ENCODE data around the gene POU2AF3.

POU2AF3 gene

GRCh38 chr11:111336062-111336461 lies 37.7 kb downstream of the POU2AF3 start:
- Histone ChIP-seq H3K4me1 (ENCODE audit: control insufficient read depth, insufficient read depth, low read length) (peaks cover 2% of the 10 kb centered on the region), H3K9me3 (ENCODE audit: control insufficient read depth, low read length) (peaks cover 3% of the 10 kb centered on the region), H3K36me3 (ENCODE audit: control insufficient read depth, insufficient read depth, low read length) (no peaks in the 10 kb centered on the region), H3K4me3 (ENCODE audit: insufficient read depth, low read depth, low read length) (no peak overlapping the region), H3K27me3 (ENCODE audit: control insufficient read depth, insufficient read depth, low read length, poor library complexity, severe bottlenecking) (no peaks in the 10 kb centered on the region), H3K27ac (ENCODE audit: insufficient read depth, low read depth, low read length, poor library complexity, severe bottlenecking) (no peak overlapping the region)
- WGBS, 2 experiments = 96 to 98% methylated on average over 2 to 3 of the region's 4 CpGs

- Histone ChIP-seq H3K27me3 (ENCODE audit: control insufficient read depth, insufficient read depth, low read length, poor library complexity, severe bottlenecking) (no peaks in the 10 kb centered on the region), H3K27ac (ENCODE audit: insufficient read depth, low read depth, low read length, poor library complexity, severe bottlenecking) (no peak overlapping the region), H3K9me3 (ENCODE audit: control insufficient read depth, low read length) (peaks cover 3% of the 10 kb centered on the region), H3K4me1 (ENCODE audit: control insufficient read depth, insufficient read depth, low read length) (peaks cover 2% of the 10 kb centered on the region), H3K36me3 (ENCODE audit: control insufficient read depth, insufficient read depth, low read length) (no peaks in the 10 kb centered on the region), H3K4me3 (ENCODE audit: insufficient read depth, low read depth, low read length) (no peak overlapping the region)
- 75 to 85% methylated on average over 2 of the region's 2 CpGs for WGBS, 2 experiments
These were observed 38.4 kb downstream of the POU2AF3 start for GRCh38 chr11:111336582-111337256.

- no peak overlapping the region for H3K4me3 ChIP-seq (ENCODE audit: insufficient read depth, low read depth, low read length)
- no peak overlapping the region for H3K27ac ChIP-seq (ENCODE audit: insufficient read depth, low read depth, low read length, poor library complexity, severe bottlenecking)
- no peaks in the 10 kb centered on the region for H3K36me3 ChIP-seq (ENCODE audit: control insufficient read depth, insufficient read depth, low read length)
- H3K4me1 ChIP-seq (ENCODE audit: control insufficient read depth, insufficient read depth, low read length) = peaks cover 2% of the 10 kb centered on the region
- peaks cover 3% of the 10 kb centered on the region for H3K9me3 ChIP-seq (ENCODE audit: control insufficient read depth, low read length)
- no peaks in the 10 kb centered on the region for H3K27me3 ChIP-seq (ENCODE audit: control insufficient read depth, insufficient read depth, low read length, poor library complexity, severe bottlenecking)
These were observed 41.5 kb downstream of the POU2AF3 start for GRCh38 chr11:111339758-111340388.

GRCh38 chr11:111342329-111342728 lies 44.0 kb downstream of the POU2AF3 start:
- no peak overlapping the region for H3K4me3 ChIP-seq (ENCODE audit: insufficient read depth, low read depth, low read length)
- H3K27ac ChIP-seq (ENCODE audit: insufficient read depth, low read depth, low read length, poor library complexity, severe bottlenecking) = no peak overlapping the region
- H3K36me3 ChIP-seq (ENCODE audit: control insufficient read depth, insufficient read depth, low read length) = no peaks in the 10 kb centered on the region
- WGBS, 2 experiments = 95 to 96% methylated on average over 3 of the region's 3 CpGs
- no peaks in the 10 kb centered on the region for H3K4me1 ChIP-seq (ENCODE audit: control insufficient read depth, insufficient read depth, low read length)
- no peaks in the 10 kb centered on the region for H3K27me3 ChIP-seq (ENCODE audit: control insufficient read depth, insufficient read depth, low read length, poor library complexity, severe bottlenecking)
- peaks cover 3% of the 10 kb centered on the region for H3K9me3 ChIP-seq (ENCODE audit: control insufficient read depth, low read length)

GRCh38 chr11:111344032-111344431 lies 45.7 kb downstream of the POU2AF3 start:
- Histone ChIP-seq H3K27ac (ENCODE audit: insufficient read depth, low read depth, low read length, poor library complexity, severe bottlenecking) (no peak overlapping the region), H3K27me3 (ENCODE audit: control insufficient read depth, insufficient read depth, low read length, poor library complexity, severe bottlenecking) (no peaks in the 10 kb centered on the region), H3K9me3 (ENCODE audit: control insufficient read depth, low read length) (peaks cover 3% of the 10 kb centered on the region), H3K4me1 (ENCODE audit: control insufficient read depth, insufficient read depth, low read length) (no peaks in the 10 kb centered on the region), H3K36me3 (ENCODE audit: control insufficient read depth, insufficient read depth, low read length) (no peaks in the 10 kb centered on the region), H3K4me3 (ENCODE audit: insufficient read depth, low read depth, low read length) (no peak overlapping the region)
- 94 to 97% methylated on average over 3 of the region's 3 CpGs for WGBS, 2 experiments

- Histone ChIP-seq H3K27ac (ENCODE audit: insufficient read depth, low read depth, low read length, poor library complexity, severe bottlenecking) (no peak overlapping the region), H3K4me3 (ENCODE audit: insufficient read depth, low read depth, low read length) (no peak overlapping the region), H3K36me3 (ENCODE audit: control insufficient read depth, insufficient read depth, low read length) (no peaks in the 10 kb centered on the region), H3K4me1 (ENCODE audit: control insufficient read depth, insufficient read depth, low read length) (no peaks in the 10 kb centered on the region), H3K9me3 (ENCODE audit: control insufficient read depth, low read length) (no peaks in the 10 kb centered on the region), H3K27me3 (ENCODE audit: control insufficient read depth, insufficient read depth, low read length, poor library complexity, severe bottlenecking) (no peaks in the 10 kb centered on the region)
- 93 to 98% methylated on average over 5 of the region's 6 CpGs for WGBS, 2 experiments
These were observed 48.8 kb downstream of the POU2AF3 start for GRCh38 chr11:111347002-111347722.

- no peak overlapping the region for H3K27ac ChIP-seq (ENCODE audit: insufficient read depth, low read depth, low read length, poor library complexity, severe bottlenecking)
- 95 to 100% methylated on average over 3 of the region's 3 CpGs for WGBS, 2 experiments
- no peaks in the 10 kb centered on the region for H3K4me1 ChIP-seq (ENCODE audit: control insufficient read depth, insufficient read depth, low read length)
- H3K4me3 ChIP-seq (ENCODE audit: insufficient read depth, low read depth, low read length) = no peak overlapping the region
- H3K36me3 ChIP-seq (ENCODE audit: control insufficient read depth, insufficient read depth, low read length) = no peaks in the 10 kb centered on the region
- no peaks in the 10 kb centered on the region for H3K9me3 ChIP-seq (ENCODE audit: control insufficient read depth, low read length)
- H3K27me3 ChIP-seq (ENCODE audit: control insufficient read depth, insufficient read depth, low read length, poor library complexity, severe bottlenecking) = no peaks in the 10 kb centered on the region
These were observed 49.4 kb downstream of the POU2AF3 start for GRCh38 chr11:111347723-111348115.

- 100% methylated on average over 1 of the region's 3 CpGs; no CpG with 5 or more reads in 1 of the 2 experiments for WGBS, 2 experiments
- no peaks in the 10 kb centered on the region for H3K36me3 ChIP-seq (ENCODE audit: control insufficient read depth, insufficient read depth, low read length)
- H3K27ac ChIP-seq (ENCODE audit: insufficient read depth, low read depth, low read length, poor library complexity, severe bottlenecking) = no peak overlapping the region
- H3K4me3 ChIP-seq (ENCODE audit: insufficient read depth, low read depth, low read length) = no peak overlapping the region
- no peaks in the 10 kb centered on the region for H3K9me3 ChIP-seq (ENCODE audit: control insufficient read depth, low read length)
- no peaks in the 10 kb centered on the region for H3K27me3 ChIP-seq (ENCODE audit: control insufficient read depth, insufficient read depth, low read length, poor library complexity, severe bottlenecking)
- H3K4me1 ChIP-seq (ENCODE audit: control insufficient read depth, insufficient read depth, low read length) = no peaks in the 10 kb centered on the region
These were observed 49.8 kb downstream of the POU2AF3 start for GRCh38 chr11:111348147-111348546.

GRCh38 chr11:111349191-111349695 lies 50.9 kb downstream of the POU2AF3 start:
- no peaks in the 10 kb centered on the region for H3K9me3 ChIP-seq (ENCODE audit: control insufficient read depth, low read length)
- no peaks in the 10 kb centered on the region for H3K36me3 ChIP-seq (ENCODE audit: control insufficient read depth, insufficient read depth, low read length)
- WGBS, 2 experiments = 80 to 95% methylated on average over 1 to 2 of the region's 2 CpGs
- H3K4me1 ChIP-seq (ENCODE audit: control insufficient read depth, insufficient read depth, low read length) = no peaks in the 10 kb centered on the region
- H3K4me3 ChIP-seq (ENCODE audit: insufficient read depth, low read depth, low read length) = no peak overlapping the region
- H3K27ac ChIP-seq (ENCODE audit: insufficient read depth, low read depth, low read length, poor library complexity, severe bottlenecking) = no peak overlapping the region
- H3K27me3 ChIP-seq (ENCODE audit: control insufficient read depth, insufficient read depth, low read length, poor library complexity, severe bottlenecking) = no peaks in the 10 kb centered on the region

- 96 to 100% methylated on average over 1 of the region's 1 CpG for WGBS, 2 experiments
- no peaks in the 10 kb centered on the region for H3K27me3 ChIP-seq (ENCODE audit: control insufficient read depth, insufficient read depth, low read length, poor library complexity, severe bottlenecking)
- H3K4me1 ChIP-seq (ENCODE audit: control insufficient read depth, insufficient read depth, low read length) = no peaks in the 10 kb centered on the region
These were observed 52.5 kb downstream of the POU2AF3 start for GRCh38 chr11:111350811-111351210.

More at GRCh38 chr11:111350811-111351210, 52.5 kb downstream of the POU2AF3 start:
- Histone ChIP-seq H3K4me3 (ENCODE audit: insufficient read depth, low read depth, low read length) (no peak overlapping the region), H3K9me3 (ENCODE audit: control insufficient read depth, low read length) (no peaks in the 10 kb centered on the region), H3K36me3 (ENCODE audit: control insufficient read depth, insufficient read depth, low read length) (no peaks in the 10 kb centered on the region), H3K27ac (ENCODE audit: insufficient read depth, low read depth, low read length, poor library complexity, severe bottlenecking) (no peak overlapping the region)

Data from ectodermal cell (in vitro differentiated cells).